ENCODE results near the gene PANX2. TPM values are rescaled to one million over a fixed set of nuclear protein-coding genes. Genes with fewer than 3 reads are reported as not detected.

PANX2 gene
- total and polyA plus RNA-seq, 9 of the 15 experiments (the other 6 are each of a cell fraction or from before 2014, with no cell fraction given) = 0.01 to 3.9 (median 0.67) TPM; not detected in 1

DNA sequence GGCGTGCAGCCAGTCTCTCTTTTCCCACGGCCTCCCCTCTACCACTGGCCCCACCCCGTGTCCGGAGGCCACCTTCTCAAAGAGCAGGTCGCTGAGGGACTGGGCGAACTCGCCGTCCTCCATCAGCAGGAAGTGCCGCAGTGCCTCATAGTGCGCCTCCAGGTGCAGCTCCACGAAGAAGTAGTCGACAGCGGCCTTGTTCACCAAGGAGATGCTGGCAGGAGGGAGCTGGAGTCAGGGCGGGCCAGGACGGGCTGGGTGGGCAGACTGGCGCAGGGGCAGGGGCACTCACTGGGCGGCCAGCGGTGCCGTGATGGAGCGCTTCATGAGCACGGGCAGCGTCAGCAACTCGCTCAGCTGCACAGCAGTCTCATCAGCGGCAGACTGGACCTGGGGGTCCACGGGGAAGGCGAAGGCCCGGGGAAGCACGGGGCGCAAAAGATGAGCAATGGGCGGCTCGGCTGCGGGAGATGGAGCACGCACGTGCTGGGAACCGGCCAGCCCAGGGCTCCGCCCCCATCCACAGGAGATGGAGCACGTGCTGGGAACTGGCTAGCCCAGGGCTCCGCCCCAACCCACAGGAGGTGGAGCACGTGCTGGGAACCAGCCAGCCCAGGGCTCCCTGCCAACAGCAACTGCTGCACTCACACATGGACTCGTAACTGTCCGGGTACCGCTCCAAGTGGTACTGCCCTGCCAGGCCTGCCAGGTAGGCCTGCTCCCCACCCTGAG, 48.6 kb downstream of the PANX2 start:
- Histone ChIP-seq H3K36me3 (ENCODE audit: control insufficient read depth, insufficient read depth, low read length) (peaks cover 89% of the 10 kb centered on the region; the same call in 2 of the 3 replicates), H3K79me2 (ENCODE audit: control insufficient read depth, insufficient read depth, low read length) (peaks cover 9% of the 10 kb centered on the region; the same call in 2 of the 3 replicates), H3K4me3 (no peak overlapping the region), H3K27me3 (ENCODE audit: control insufficient read depth in 2 of 2, insufficient read depth in 2 of 2, low read length in 2 of 2) (no peaks in the 10 kb centered on the region), H3K4me2 (ENCODE audit: insufficient read depth, low read length) (no peak overlapping the region), H3K27ac (ENCODE audit: extremely low read depth, low read depth, low read length) (no peak overlapping the region), H3K9me1 (ENCODE audit: control insufficient read depth, insufficient read depth, low read length) (no peaks in the 10 kb centered on the region), H3K9me3 (replicated peaks; ENCODE audit: control insufficient read depth, insufficient read depth, low read depth, low read length) (0 out of 2 replicates have a peak, but pooled peaks cover 1% of the 10 kb centered on the region), H2AFZ (ENCODE audit: low read depth, low read length) (no peak overlapping the region), H4K20me1 (replicated peaks; ENCODE audit: control insufficient read depth, insufficient read depth, low read length) (no peaks in the 10 kb centered on the region), H3K9ac (ENCODE audit: insufficient read depth in 1 of 2, low read depth in 2 of 2, low read length in 2 of 2) (no peak overlapping the region), H3K4me1 (replicated peaks in 1 of 2; ENCODE audit: control insufficient read depth in 2 of 2, insufficient read depth in 2 of 2, low read length in 2 of 2) (peaks cover 0 to 30% of the 10 kb centered on the region in 2 experiments; a peak in 3 of 5 replicates)
- WGBS (ENCODE audit: insufficient coverage, low coverage, missing lambda C conversion rate) = 83% methylated on average over 9 of the region's 42 CpGs
- ChIA-PET POLR2A (no interaction called here), CTCF (ENCODE audit: low intra/inter-chr PET ratio) (no interaction called here)
- DNase-seq (ENCODE audit: extremely low read depth in 1 of 4, low spot score in 3 of 4) (peak; percentile 72 to 81 (median 79)), FAIRE-seq (no peak), ATAC-seq (peak; percentile 93)
- in situ Hi-C loops (cut with MboI) = no loop called here
- intact Hi-C loops (cut with micrococcal nuclease) = no loop called here
- no TSS peak for BruUV-seq (replicated peaks)
- 0 out of 2 replicates have a peak, but pooled peaks have one; percentile 5 for TF ChIP-seq REST (IDR thresholded peaks at IDR 0.05; ENCODE audit: borderline replicate concordance)
- no peak for TF ChIP-seq REST (CRISPR knock-in tag; IDR thresholded peaks at IDR 0.05; ENCODE audit: low read depth)
- TF ChIP-seq, protein P1, sequence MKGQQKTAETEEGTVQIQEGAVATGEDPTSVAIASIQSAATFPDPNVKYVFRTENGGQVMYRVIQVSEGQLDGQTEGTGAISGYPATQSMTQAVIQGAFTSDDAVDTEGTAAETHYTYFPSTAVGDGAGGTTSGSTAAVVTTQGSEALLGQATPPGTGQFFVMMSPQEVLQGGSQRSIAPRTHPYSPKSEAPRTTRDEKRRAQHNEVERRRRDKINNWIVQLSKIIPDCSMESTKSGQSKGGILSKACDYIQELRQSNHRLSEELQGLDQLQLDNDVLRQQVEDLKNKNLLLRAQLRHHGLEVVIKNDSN (CRISPR knock-in tag; IDR thresholded peaks at IDR 0.05) = peak; percentile 96
- peak; percentile 80 for TF ChIP-seq MXI1 (IDR thresholded peaks at IDR 0.05; ENCODE audit: low read depth, low read length)
- peak; percentile 78 for TF ChIP-seq L3MBTL2 (IDR thresholded peaks at IDR 0.05)
- no peak for TF ChIP-seq HNRNPK (IDR thresholded peaks at IDR 0.05; ENCODE audit: low read depth, low read length, poor library complexity, severe bottlenecking)
- no peak for TF ChIP-seq ZNF518B (CRISPR knock-in tag; IDR thresholded peaks at IDR 0.05)
- TF ChIP-seq NFIC (IDR thresholded peaks at IDR 0.05) = peak; percentile 71
